HCT116 (cell line): Measurements from ENCODE around the gene STXBP5L. TPM values are rescaled to one million over a fixed set of nuclear protein-coding genes. Genes with fewer than 3 reads are reported as not detected.
"Not testable (repeated sequence)": the region's sequence is repeated elsewhere in the genome, so short reads cannot be mapped to it uniquely, and the experiment has no call there.

Experiments
- ATAC-seq: fragments of 200-7000 bp; cut with Tn5 transposase; 2 replicates; pipeline ENCODE4 v1.9.1; 2020; ENCODE audit warnings: mild to moderate bottlenecking, moderate library complexity
- BruUV-seq: library from RNA; stranded (reverse); fragments of 400-500 nt; replicated peaks from 2 replicates; lab custom pipeline; 2021; lab: Mats Ljungman, UMichigan
- CTCF ChIA-PET: fragments of 300-600 bp; sonication (Branson Sonifier 250); formaldehyde crosslinking; loops from one replicate; lab custom pipeline; 2021; ENCODE audit warnings: antibody characterized with exemption; lab: Charles Lee
- POLR2A ChIA-PET: fragments of 300-600, 350-600 bp; sonication (Branson Sonifier 250); formaldehyde crosslinking; loops from one replicate; lab custom pipeline; 2021; ENCODE audit warnings: antibody characterized with exemption; lab: Charles Lee
- RAD21 ChIA-PET, 2 experiments: fragments of 300-600 bp; sonication (Branson Sonifier 250); formaldehyde crosslinking; loops; one replicate each; lab custom pipeline; 2023; ENCODE audit warnings: low total read pairs in 2 of 2; ENCODE audit not compliant: uncharacterized antibody in 2 of 2, unreplicated experiment in 2 of 2, low non-redundant PET in 1 of 2; lab: Charles Lee
- DNase-seq: peaks from one replicate; pipeline ENCODE4 v3.0.0-alpha.2; 2010; ENCODE audit warnings: low read depth, low spot score
- H2AFZ ChIP-seq: fragments of 200-600 bp; shearing (Covaris generic), sonication (generic); 2 replicates; pipeline ENCODE4 v1.6.1; 2017; ENCODE audit warnings: low read depth, mixed run types, mixed read lengths, antibody characterized with exemption, low read length; ENCODE audit not compliant: poor library complexity, severe bottlenecking
- H3K27ac ChIP-seq: 2 replicates; pipeline ENCODE4 v1.5.1; 2012; ENCODE audit warnings: low read depth, low read length
- H3K27me3 ChIP-seq: fragments of 200-600 bp; sonication (generic); 2 replicates; pipeline ENCODE4 v1.6.1; 2016; ENCODE audit warnings: mixed run types, low read length, mixed read lengths; ENCODE audit not compliant: insufficient read depth
- H3K36me3 ChIP-seq, 2 experiments: fragments of 200-500 bp in 1 of 2; fragments of 200-600 bp in 1 of 2; sonication (Bioruptor generic) in 1 of 2; sonication (generic) in 1 of 2; 2 replicates each; pipeline versions ENCODE4 v1.5.1 to v1.6.1; 2014 to 2016; ENCODE audit warnings: low read length in 2 of 2, inconsistent platforms in 1 of 2, mixed read lengths in 1 of 2, mixed run types in 1 of 2; ENCODE audit not compliant: insufficient read depth in 2 of 2, control insufficient read depth in 1 of 2
- H3K4me1 ChIP-seq, 2 experiments: fragments of 200-600 bp in 1 of 2; sonication (generic) in 1 of 2; 2 replicates each; pipeline versions ENCODE4 v1.5.1 to v1.6.1; 2012 to 2017; ENCODE audit warnings: low read length in 2 of 2, inconsistent platforms in 1 of 2, mild to moderate bottlenecking in 1 of 2, mixed read lengths in 1 of 2, mixed run types in 1 of 2, moderate library complexity in 1 of 2; ENCODE audit not compliant: insufficient read depth in 2 of 2, control insufficient read depth in 1 of 2
- H3K4me2 ChIP-seq: fragments of 200-600 bp; sonication (generic); 2 replicates; pipeline ENCODE4 v1.6.1; 2017; ENCODE audit warnings: mixed run types, low read length, mixed read lengths
- H3K4me3 ChIP-seq, 2 experiments: fragments of 200-600 bp in 1 of 2; sonication (generic) in 1 of 2; replicated peaks in 1 of 2; 2 replicates each; pipeline ENCODE4 v1.5.1; 2011 to 2016; ENCODE audit warnings: low read length in 2 of 2, control low read depth in 1 of 2, low read depth in 1 of 2, mild to moderate bottlenecking in 1 of 2, mixed read lengths in 1 of 2, mixed run types in 1 of 2
- H3K79me2 ChIP-seq: fragments of 200-600 bp; sonication (generic); 2 replicates; pipeline ENCODE4 v1.6.1; 2017; ENCODE audit warnings: mild to moderate bottlenecking, mixed run types, low read length, moderate library complexity, mixed read lengths; ENCODE audit not compliant: insufficient read depth
- H3K9ac ChIP-seq: fragments of 200-600 bp; sonication (generic); 2 replicates; pipeline ENCODE4 v1.6.1; 2016; ENCODE audit warnings: low read length, mixed read lengths
- H3K9me2 ChIP-seq: fragments of 200-600 bp; sonication (generic), shearing (Covaris generic); 2 replicates; pipeline ENCODE4 v1.6.1; 2017; ENCODE audit warnings: mixed run types, mild to moderate bottlenecking, moderate library complexity; ENCODE audit not compliant: insufficient read depth
- H3K9me3 ChIP-seq, 2 experiments: fragments of 200-500 bp in 1 of 2; fragments of 200-600 bp in 1 of 2; sonication (Bioruptor generic) in 1 of 2; sonication (generic) in 1 of 2; 2 replicates each; pipeline ENCODE4 v1.6.1; 2014 to 2017; ENCODE audit warnings: low read length in 2 of 2, mixed read lengths in 2 of 2, inconsistent platforms in 1 of 2, low read depth in 1 of 2, mild to moderate bottlenecking in 1 of 2, mixed run types in 1 of 2, moderate library complexity in 1 of 2; ENCODE audit not compliant: control insufficient read depth in 1 of 2, insufficient read depth in 1 of 2
- H4K20me1 ChIP-seq: fragments of 200-600 bp; sonication (generic), shearing (Covaris generic); 2 replicates; pipeline ENCODE4 v1.6.1; 2017; ENCODE audit warnings: mixed run types, mild to moderate bottlenecking, moderate library complexity; ENCODE audit not compliant: insufficient read depth
- CBX3 ChIP-seq: IDR thresholded peaks from 2 replicates; pipeline ENCODE4 v1.6.1; 2012; ENCODE audit warnings: low read depth
- EGR1 ChIP-seq: IDR thresholded peaks from 2 replicates; pipeline ENCODE4 v1.6.1; 2012; ENCODE audit warnings: low read depth
- EZH2 ChIP-seq: fragments of 200-600 bp; sonication (generic); IDR thresholded peaks from 2 replicates; pipeline ENCODE4 v1.6.1; 2017; ENCODE audit warnings: antibody characterized with exemption, mixed run types
- RAD21 ChIP-seq: IDR thresholded peaks from 2 replicates; pipeline ENCODE4 v1.6.1; 2012; ENCODE audit warnings: low read depth, mild to moderate bottlenecking
- REST ChIP-seq: IDR thresholded peaks from 2 replicates; pipeline ENCODE4 v1.6.1; 2012; ENCODE audit warnings: low read depth
- SP1 ChIP-seq: IDR thresholded peaks from 2 replicates; pipeline ENCODE4 v1.6.1; 2012; ENCODE audit warnings: low read depth
- ZNF274 ChIP-seq: fragments of 200-500 bp; sonication (Bioruptor generic); IDR thresholded peaks from 2 replicates; pipeline ENCODE4 v1.6.1; 2014; ENCODE audit warnings: mild to moderate bottlenecking, low read depth, low read length, inconsistent platforms
- intact Hi-C: fragments of 100-400 bp; cut with micrococcal nuclease; formaldehyde crosslinking; loops from 2 replicates; pipeline ENCODE4 v1.10.0; 2022
- total RNA-seq: library from RNA; stranded (reverse); gene quantifications from one replicate; pipeline ENCODE4 v1.2.1, GENCODE V29; 2021; ENCODE audit not compliant: unreplicated experiment
- TF ChIP-seq, protein P1 (sequence below): IDR thresholded peaks from 2 replicates; pipeline ENCODE4 v1.6.1; 2012

The STXBP5L gene
- total RNA-seq, 1 experiment from 2014 or later = not detected

GRCh38 chr3:121398051-121398450 is 490.0 kb downstream of the STXBP5L start:
- H3K36me3 ChIP-seq, H3K9me3 ChIP-seq, H3K4me2 ChIP-seq, H3K79me2 ChIP-seq, POLR2A ChIA-PET, intact Hi-C loops, ATAC-seq, RAD21 ChIA-PET, H3K4me1 ChIP-seq, H3K9ac ChIP-seq, H3K27ac ChIP-seq, H3K4me3 ChIP-seq, H4K20me1 ChIP-seq, CTCF ChIA-PET, DNase-seq, H3K9me2 ChIP-seq, H2AFZ ChIP-seq, H3K27me3 ChIP-seq, BruUV-seq: not testable (repeated sequence)

GRCh38 chr3:121399820-121400219 is 491.8 kb downstream of the STXBP5L start:
- Histone ChIP-seq H3K36me3 (no peaks in the 10 kb centered on the region), H3K27ac (no peak overlapping the region), H3K9me2 (no peaks in the 10 kb centered on the region), H4K20me1 (no peaks in the 10 kb centered on the region), H3K4me2 (no peak overlapping the region), H3K4me1 (no peaks in the 10 kb centered on the region), H3K27me3 (no peaks in the 10 kb centered on the region), H3K9ac (no peak overlapping the region), H3K9me3 (no peaks in the 10 kb centered on the region), H3K4me3 (no peak overlapping the region), H3K79me2 (no peaks in the 10 kb centered on the region), H2AFZ (no peak overlapping the region)
- TF ChIP-seq ZNF274 = no peak
- TF ChIP-seq SP1 = no peak
- no peak for TF ChIP-seq EGR1
- TF ChIP-seq REST = no peak
- TF ChIP-seq, protein P1, sequence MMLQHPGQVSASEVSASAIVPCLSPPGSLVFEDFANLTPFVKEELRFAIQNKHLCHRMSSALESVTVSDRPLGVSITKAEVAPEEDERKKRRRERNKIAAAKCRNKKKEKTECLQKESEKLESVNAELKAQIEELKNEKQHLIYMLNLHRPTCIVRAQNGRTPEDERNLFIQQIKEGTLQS = no peak
- no peak for TF ChIP-seq RAD21
- TF ChIP-seq CBX3 = no peak
- TF ChIP-seq EZH2 = no peak
- ChIA-PET CTCF (no interaction called here), POLR2A (no interaction called here), RAD21 (no interaction called here)
- no TSS peak for BruUV-seq
- no peak for DNase-seq
- intact Hi-C loops = no loop called here
- no peak for ATAC-seq
